ENCODE results near the gene TBRG4.

Gene TBRG4

DNA sequence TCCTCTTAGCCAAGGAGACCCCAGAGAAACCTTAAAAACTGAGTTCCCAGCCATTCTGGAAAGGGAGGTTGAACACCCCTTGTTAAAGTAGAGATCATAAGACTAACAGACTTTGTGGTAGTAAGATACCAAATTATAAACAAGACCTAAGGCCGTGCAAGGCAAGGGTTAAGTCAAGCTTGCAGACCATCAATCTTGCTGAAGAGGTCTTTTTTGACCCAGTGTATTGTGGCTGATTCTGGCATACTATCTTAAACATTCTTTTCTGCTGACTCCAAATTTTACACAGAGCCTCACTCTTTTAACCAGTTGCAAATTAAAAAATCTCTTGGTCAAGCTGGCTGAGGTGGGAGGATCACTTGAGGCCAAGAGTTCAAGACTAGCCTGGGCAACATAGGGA is 1.2 kb upstream of the TBRG4 start:
- H4K8ac ChIP-seq (ENCODE audit: low read depth, low read length) = no peak overlapping the region
- H2AK5ac ChIP-seq (ENCODE audit: low read length) = no peak overlapping the region
- no peak overlapping the region for H3K9ac ChIP-seq (ENCODE audit: low read length)
- no peak overlapping the region for H2BK15ac ChIP-seq (replicated peaks; ENCODE audit: low read depth)
- H3K18ac ChIP-seq (ENCODE audit: low read length) = no peak overlapping the region
- no peak overlapping the region for H3K4ac ChIP-seq (ENCODE audit: low read depth, low read length)
- H3K36me3 ChIP-seq (ENCODE audit: control insufficient read depth, insufficient read depth, low read length) = peaks cover 8% of the 10 kb centered on the region
- no peak overlapping the region for H3K27ac ChIP-seq (ENCODE audit: low read depth, low read length)
- no peak overlapping the region for H3K4me3 ChIP-seq (ENCODE audit: low read length)
- no peak overlapping the region for H3K56ac ChIP-seq (ENCODE audit: low read length)
- DNase-seq = no peak
- peaks cover 33% of the 10 kb centered on the region for H3K79me2 ChIP-seq (ENCODE audit: control insufficient read depth, insufficient read depth, low read length)
- no peak overlapping the region for H4K5ac ChIP-seq (ENCODE audit: low read length)
- no peak overlapping the region for H3K23ac ChIP-seq (ENCODE audit: low read length)
- no peak overlapping the region for H2BK120ac ChIP-seq (ENCODE audit: low read depth, low read length)
- no peaks in the 10 kb centered on the region for H3K4me1 ChIP-seq (ENCODE audit: control insufficient read depth, low read depth, low read length)
- H3K79me1 ChIP-seq (ENCODE audit: low read length) = peaks cover 13% of the 10 kb centered on the region
- H3K4me2 ChIP-seq (ENCODE audit: low read length) = no peak overlapping the region
- no CpG with 5 or more reads among the region's 1 CpG for WGBS (ENCODE audit: extremely low coverage, insufficient coverage, low lambda C conversion rate)
- H2BK5ac ChIP-seq (ENCODE audit: low read length) = no peak overlapping the region
- H3K27me3 ChIP-seq (ENCODE audit: insufficient read depth, low read length, poor library complexity) = no peaks in the 10 kb centered on the region

DNA sequence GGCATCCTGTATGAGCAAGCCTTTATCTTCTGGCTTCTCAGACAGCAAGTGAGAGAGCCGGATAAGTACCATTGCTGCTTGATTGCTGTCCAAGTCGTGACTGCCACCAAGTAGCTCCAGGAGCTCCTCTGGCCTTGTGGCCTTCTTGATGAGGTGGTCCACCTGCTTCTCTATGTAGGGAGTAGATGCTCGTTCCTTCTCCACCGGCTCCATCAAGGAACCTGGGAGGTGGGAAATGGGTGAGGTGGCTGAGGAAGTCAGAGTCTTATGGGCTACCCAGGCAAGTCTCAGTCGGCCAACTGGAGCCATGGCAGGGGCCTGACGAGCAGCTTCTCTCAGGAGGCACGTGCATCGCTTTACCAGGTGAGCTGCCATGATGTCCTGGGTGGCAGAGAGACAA is 2.6 kb downstream of the TBRG4 start:
- H3K56ac ChIP-seq (ENCODE audit: low read length) = no peak overlapping the region
- no CpG with 5 or more reads among the region's 8 CpGs for WGBS (ENCODE audit: extremely low coverage, insufficient coverage, low lambda C conversion rate)
- no peak overlapping the region for H3K4ac ChIP-seq (ENCODE audit: low read depth, low read length)
- H3K79me1 ChIP-seq (ENCODE audit: low read length) = peaks cover 21% of the 10 kb centered on the region
- no peak overlapping the region for H2AK5ac ChIP-seq (ENCODE audit: low read length)
- H3K18ac ChIP-seq (ENCODE audit: low read length) = no peak overlapping the region
- no peak overlapping the region for H3K4me3 ChIP-seq (ENCODE audit: low read length)
- no peak overlapping the region for H3K23ac ChIP-seq (ENCODE audit: low read length)
- H3K27me3 ChIP-seq (ENCODE audit: insufficient read depth, low read length, poor library complexity) = no peaks in the 10 kb centered on the region
- no peak for DNase-seq
- H3K4me2 ChIP-seq (ENCODE audit: low read length) = no peak overlapping the region
- H2BK120ac ChIP-seq (ENCODE audit: low read depth, low read length) = no peak overlapping the region
- H2BK5ac ChIP-seq (ENCODE audit: low read length) = no peak overlapping the region
- H2BK15ac ChIP-seq (replicated peaks; ENCODE audit: low read depth) = no peak overlapping the region
- no peak overlapping the region for H3K9ac ChIP-seq (ENCODE audit: low read length)
- no peak overlapping the region for H4K8ac ChIP-seq (ENCODE audit: low read depth, low read length)
- H3K4me1 ChIP-seq (ENCODE audit: control insufficient read depth, low read depth, low read length) = no peaks in the 10 kb centered on the region
- peaks cover 23% of the 10 kb centered on the region for H3K36me3 ChIP-seq (ENCODE audit: control insufficient read depth, insufficient read depth, low read length)
- H4K5ac ChIP-seq (ENCODE audit: low read length) = no peak overlapping the region
- peaks cover 39% of the 10 kb centered on the region for H3K79me2 ChIP-seq (ENCODE audit: control insufficient read depth, insufficient read depth, low read length)
- no peak overlapping the region for H3K27ac ChIP-seq (ENCODE audit: low read depth, low read length)

DNA sequence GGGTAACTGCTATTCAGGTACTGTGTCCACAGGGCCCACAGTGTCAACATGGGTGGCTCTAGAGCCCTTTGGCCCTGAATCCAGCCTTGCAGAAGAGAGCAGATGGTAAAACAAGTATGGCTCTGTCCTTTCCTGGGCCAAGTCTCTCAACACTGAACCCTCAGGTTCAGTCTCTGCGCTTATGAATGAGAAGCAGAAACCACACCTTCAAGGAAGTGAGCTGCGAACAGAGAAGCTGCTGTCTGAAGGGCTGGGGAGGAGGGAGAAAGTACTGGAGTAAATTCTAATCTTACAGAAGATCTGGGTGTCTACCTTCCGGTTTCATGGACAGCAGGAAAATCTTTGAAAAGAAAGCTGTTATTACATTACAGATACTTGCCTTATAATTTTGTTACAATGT is 4.1 kb downstream of the TBRG4 start:
- no peak overlapping the region for H2BK5ac ChIP-seq (ENCODE audit: low read length)
- H3K27ac ChIP-seq (ENCODE audit: low read depth, low read length) = no peak overlapping the region
- H2BK120ac ChIP-seq (ENCODE audit: low read depth, low read length) = no peak overlapping the region
- no peak overlapping the region for H3K18ac ChIP-seq (ENCODE audit: low read length)
- H3K4me3 ChIP-seq (ENCODE audit: low read length) = no peak overlapping the region
- no peak overlapping the region for H2AK5ac ChIP-seq (ENCODE audit: low read length)
- H3K4me2 ChIP-seq (ENCODE audit: low read length) = no peak overlapping the region
- H3K36me3 ChIP-seq (ENCODE audit: control insufficient read depth, insufficient read depth, low read length) = peaks cover 27% of the 10 kb centered on the region
- no peak overlapping the region for H3K56ac ChIP-seq (ENCODE audit: low read length)
- H3K79me2 ChIP-seq (ENCODE audit: control insufficient read depth, insufficient read depth, low read length) = peaks cover 39% of the 10 kb centered on the region
- H3K4ac ChIP-seq (ENCODE audit: low read depth, low read length) = no peak overlapping the region
- H2BK15ac ChIP-seq (replicated peaks; ENCODE audit: low read depth) = no peak overlapping the region
- no peaks in the 10 kb centered on the region for H3K4me1 ChIP-seq (ENCODE audit: control insufficient read depth, low read depth, low read length)
- H3K9ac ChIP-seq (ENCODE audit: low read length) = no peak overlapping the region
- no peak overlapping the region for H4K5ac ChIP-seq (ENCODE audit: low read length)
- no peak for DNase-seq
- H3K27me3 ChIP-seq (ENCODE audit: insufficient read depth, low read length, poor library complexity) = no peaks in the 10 kb centered on the region
- H3K79me1 ChIP-seq (ENCODE audit: low read length) = peaks cover 21% of the 10 kb centered on the region
- no CpG with 5 or more reads among the region's 3 CpGs for WGBS (ENCODE audit: extremely low coverage, insufficient coverage, low lambda C conversion rate)
- H3K23ac ChIP-seq (ENCODE audit: low read length) = no peak overlapping the region
- H4K8ac ChIP-seq (ENCODE audit: low read depth, low read length) = no peak overlapping the region

DNA sequence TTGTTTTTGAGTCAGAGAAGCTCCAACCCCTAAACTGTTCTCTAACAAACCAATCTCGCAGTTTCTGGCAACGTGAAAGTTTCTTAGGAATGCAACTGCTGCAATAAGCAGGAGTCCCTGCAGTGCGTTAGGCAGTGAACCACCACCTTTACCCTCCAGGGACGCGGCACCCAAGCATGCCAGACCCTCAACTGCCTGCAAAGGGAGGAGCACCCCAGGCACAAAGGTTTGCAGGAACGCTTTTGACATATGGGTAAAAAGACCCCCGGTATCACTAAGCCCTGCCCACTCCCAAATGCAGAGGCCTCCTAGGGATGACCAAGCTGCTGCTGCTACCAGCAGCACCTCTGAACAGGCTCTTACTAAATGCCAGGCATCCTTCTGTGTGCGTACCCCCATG is 4.7 kb downstream of the TBRG4 start:
- Histone ChIP-seq H2AK5ac (ENCODE audit: low read length) (no peak overlapping the region), H3K4me1 (ENCODE audit: control insufficient read depth, low read depth, low read length) (no peaks in the 10 kb centered on the region), H3K79me2 (ENCODE audit: control insufficient read depth, insufficient read depth, low read length) (peaks cover 39% of the 10 kb centered on the region), H3K79me1 (ENCODE audit: low read length) (peaks cover 21% of the 10 kb centered on the region), H3K27ac (ENCODE audit: low read depth, low read length) (no peak overlapping the region), H3K9ac (ENCODE audit: low read length) (no peak overlapping the region), H4K5ac (ENCODE audit: low read length) (no peak overlapping the region), H3K36me3 (ENCODE audit: control insufficient read depth, insufficient read depth, low read length) (peaks cover 29% of the 10 kb centered on the region), H3K18ac (ENCODE audit: low read length) (no peak overlapping the region), H3K27me3 (ENCODE audit: insufficient read depth, low read length, poor library complexity) (no peaks in the 10 kb centered on the region), H2BK120ac (ENCODE audit: low read depth, low read length) (no peak overlapping the region), H3K4me3 (ENCODE audit: low read length) (no peak overlapping the region), H2BK15ac (replicated peaks; ENCODE audit: low read depth) (no peak overlapping the region), H3K56ac (ENCODE audit: low read length) (no peak overlapping the region), H3K4me2 (ENCODE audit: low read length) (no peak overlapping the region), H4K8ac (ENCODE audit: low read depth, low read length) (no peak overlapping the region), H3K23ac (ENCODE audit: low read length) (no peak overlapping the region), H2BK5ac (ENCODE audit: low read length) (no peak overlapping the region), H3K4ac (ENCODE audit: low read depth, low read length) (no peak overlapping the region)
- no peak for DNase-seq
- no CpG with 5 or more reads among the region's 8 CpGs for WGBS (ENCODE audit: extremely low coverage, insufficient coverage, low lambda C conversion rate)

DNA sequence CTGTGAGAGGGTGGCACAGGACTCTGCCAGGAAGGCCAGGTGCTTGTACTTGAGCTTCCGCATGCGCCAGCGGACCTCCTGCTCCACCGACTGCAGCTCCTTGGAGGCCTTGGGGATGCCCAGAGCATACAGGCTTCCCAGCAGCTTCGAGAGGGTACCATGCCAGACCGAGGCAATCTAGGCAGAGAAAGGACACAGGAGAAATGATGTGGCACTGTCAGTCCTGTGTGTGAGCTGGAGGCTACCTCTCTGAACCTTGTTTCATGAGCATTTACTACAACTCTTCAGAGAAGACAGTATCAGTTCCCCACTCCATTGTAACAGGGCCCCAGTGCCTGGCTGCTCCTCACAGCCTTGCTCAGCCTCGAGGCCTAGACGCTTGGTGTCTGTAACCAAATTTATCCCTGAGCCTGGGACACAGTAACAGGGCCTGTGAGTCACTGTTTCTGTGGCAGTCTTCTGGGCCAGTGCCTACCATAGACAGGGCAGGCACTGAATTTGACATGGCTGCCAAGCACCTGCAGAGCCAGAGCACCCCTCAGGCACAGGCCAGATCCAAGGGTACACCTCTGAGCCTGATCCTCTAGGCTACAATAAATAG is 5.8 kb downstream of the TBRG4 start:
- Histone ChIP-seq H3K4me2 (ENCODE audit: low read length) (no peak overlapping the region), H4K8ac (ENCODE audit: low read depth, low read length) (no peak overlapping the region), H3K4me1 (ENCODE audit: control insufficient read depth, low read depth, low read length) (no peaks in the 10 kb centered on the region), H2BK120ac (ENCODE audit: low read depth, low read length) (no peak overlapping the region), H4K5ac (ENCODE audit: low read length) (no peak overlapping the region), H3K18ac (ENCODE audit: low read length) (no peak overlapping the region), H3K27me3 (ENCODE audit: insufficient read depth, low read length, poor library complexity) (no peaks in the 10 kb centered on the region), H3K36me3 (ENCODE audit: control insufficient read depth, insufficient read depth, low read length) (peaks cover 33% of the 10 kb centered on the region), H3K9ac (ENCODE audit: low read length) (no peak overlapping the region), H2AK5ac (ENCODE audit: low read length) (no peak overlapping the region), H3K4ac (ENCODE audit: low read depth, low read length) (no peak overlapping the region), H3K56ac (ENCODE audit: low read length) (no peak overlapping the region), H3K4me3 (ENCODE audit: low read length) (no peak overlapping the region), H3K27ac (ENCODE audit: low read depth, low read length) (no peak overlapping the region), H3K79me1 (ENCODE audit: low read length) (peaks cover 21% of the 10 kb centered on the region), H2BK5ac (ENCODE audit: low read length) (no peak overlapping the region), H2BK15ac (replicated peaks; ENCODE audit: low read depth) (no peak overlapping the region), H3K79me2 (ENCODE audit: control insufficient read depth, insufficient read depth, low read length) (peaks cover 31% of the 10 kb centered on the region), H3K23ac (ENCODE audit: low read length) (no peak overlapping the region)
- WGBS (ENCODE audit: extremely low coverage, insufficient coverage, low lambda C conversion rate) = no CpG with 5 or more reads among the region's 8 CpGs
- no peak for DNase-seq
